ENCODE data around the gene TMEM225B. TPM values are rescaled to one million over a fixed set of nuclear protein-coding genes. Genes with fewer than 3 reads are reported as not detected.
"Not testable (repeated sequence)": the region's sequence is repeated elsewhere in the genome, so short reads cannot be mapped to it uniquely, and the experiment has no call there.

The TMEM225B gene
- total RNA-seq, 1 donor, result 1.4 TPM

DNA sequence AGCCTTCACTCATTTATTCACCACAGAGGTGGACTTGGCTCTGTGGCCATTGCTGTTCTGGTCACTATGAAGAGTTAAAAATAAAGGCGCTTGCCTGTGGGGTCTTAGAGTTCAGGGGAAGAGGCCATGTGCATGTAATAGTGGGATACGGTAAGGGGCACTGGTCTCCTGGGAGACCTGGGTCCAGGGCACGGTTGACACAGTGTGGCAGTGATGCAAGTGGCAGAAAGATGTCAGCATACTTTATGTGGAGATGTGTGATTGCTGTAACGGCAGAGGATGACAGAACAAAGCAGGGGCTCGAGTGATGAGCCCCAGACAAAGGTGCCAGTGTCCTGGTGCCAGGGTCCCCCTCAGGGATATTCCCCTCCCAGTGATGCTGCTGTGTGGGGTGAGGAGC, 27.3 kb downstream of the TMEM225B start:
- Histone ChIP-seq H3K4me3 (ENCODE audit: low read length) (no peak overlapping the region), H3K27me3 (ENCODE audit: insufficient read depth, low read length) (no peaks in the 10 kb centered on the region)

DNA sequence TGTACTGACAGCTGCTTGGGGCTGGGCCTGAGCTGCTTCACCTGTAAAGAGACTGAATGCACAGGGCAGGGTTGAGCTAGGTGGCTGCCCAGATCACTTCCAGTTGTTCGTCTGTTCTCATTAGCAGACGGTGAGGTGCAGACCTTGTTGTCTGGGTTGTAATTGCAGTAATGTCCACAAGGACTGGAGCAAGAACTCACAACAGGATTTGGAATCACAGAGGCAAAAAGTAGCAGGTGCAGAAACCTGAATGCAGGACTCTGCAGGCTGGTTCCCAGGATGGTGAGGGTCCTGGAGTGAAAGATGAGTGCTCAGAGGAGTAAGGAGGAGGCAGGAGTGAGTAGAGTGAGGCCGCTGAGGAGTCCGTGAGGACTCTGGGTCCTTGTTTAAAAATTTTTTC, 27.9 kb downstream of the TMEM225B start:
- Histone ChIP-seq H3K4me1 (ENCODE audit: insufficient read depth, low read length) (peaks cover 27% of the 10 kb centered on the region), H3K9me3 (ENCODE audit: low read depth, low read length) (no peaks in the 10 kb centered on the region), H3K27me3 (ENCODE audit: insufficient read depth, low read length) (no peaks in the 10 kb centered on the region), H3K4me3 (ENCODE audit: low read length) (no peak overlapping the region)

More for the DNA sequence above, 27.3 kb downstream of the TMEM225B start:
- Histone ChIP-seq H3K9me3 (ENCODE audit: low read depth, low read length) (no peaks in the 10 kb centered on the region), H3K4me1 (ENCODE audit: insufficient read depth, low read length) (peaks cover 25% of the 10 kb centered on the region)

DNA sequence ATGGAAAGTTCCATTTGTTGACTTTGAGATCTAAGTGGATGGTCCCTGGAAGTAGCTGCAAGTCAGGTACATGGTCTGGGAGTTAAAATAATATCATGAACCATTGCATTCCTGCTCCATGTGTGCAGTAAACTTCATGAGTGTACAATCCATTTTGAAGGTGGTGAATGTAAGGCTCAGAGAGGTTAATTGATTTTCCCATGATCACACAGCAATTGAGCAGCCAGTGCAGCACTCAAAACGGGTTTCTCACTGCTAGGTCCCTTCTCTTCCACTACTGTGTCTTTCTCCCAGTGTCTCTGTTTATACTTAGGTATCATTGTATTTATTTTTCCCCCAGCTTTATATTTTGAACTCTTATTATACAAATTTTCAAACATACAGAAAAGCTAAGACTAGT, 28.6 kb downstream of the TMEM225B start:
- H3K9me3 ChIP-seq (ENCODE audit: low read depth, low read length), result no peaks in the 10 kb centered on the region
- no peaks in the 10 kb centered on the region for H3K27me3 ChIP-seq (ENCODE audit: insufficient read depth, low read length)
- H3K4me3 ChIP-seq (ENCODE audit: low read length), result no peak overlapping the region
- H3K4me1 ChIP-seq (ENCODE audit: insufficient read depth, low read length), result peaks cover 32% of the 10 kb centered on the region

DNA sequence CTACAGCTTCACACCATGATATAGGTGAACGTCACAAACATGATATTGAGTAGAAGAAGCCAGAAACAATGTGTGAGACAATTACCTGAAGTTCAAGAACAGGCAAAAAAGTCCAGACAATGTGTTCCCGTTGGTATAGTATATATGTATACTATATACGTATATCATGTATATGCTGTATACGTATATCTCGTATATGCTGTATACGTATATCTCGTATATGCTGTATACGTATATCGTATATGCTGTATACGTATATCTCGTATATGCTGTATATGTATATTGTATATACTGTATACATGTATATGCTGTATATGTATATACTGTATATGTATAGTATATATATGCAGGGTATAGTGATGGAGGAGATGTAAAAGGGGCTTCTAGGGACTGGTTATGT, 29.4 kb downstream of the TMEM225B start:
- peaks cover 36% of the 10 kb centered on the region for H3K4me1 ChIP-seq (ENCODE audit: insufficient read depth, low read length)
- no peak overlapping the region for H3K4me3 ChIP-seq (ENCODE audit: low read length)

DNA sequence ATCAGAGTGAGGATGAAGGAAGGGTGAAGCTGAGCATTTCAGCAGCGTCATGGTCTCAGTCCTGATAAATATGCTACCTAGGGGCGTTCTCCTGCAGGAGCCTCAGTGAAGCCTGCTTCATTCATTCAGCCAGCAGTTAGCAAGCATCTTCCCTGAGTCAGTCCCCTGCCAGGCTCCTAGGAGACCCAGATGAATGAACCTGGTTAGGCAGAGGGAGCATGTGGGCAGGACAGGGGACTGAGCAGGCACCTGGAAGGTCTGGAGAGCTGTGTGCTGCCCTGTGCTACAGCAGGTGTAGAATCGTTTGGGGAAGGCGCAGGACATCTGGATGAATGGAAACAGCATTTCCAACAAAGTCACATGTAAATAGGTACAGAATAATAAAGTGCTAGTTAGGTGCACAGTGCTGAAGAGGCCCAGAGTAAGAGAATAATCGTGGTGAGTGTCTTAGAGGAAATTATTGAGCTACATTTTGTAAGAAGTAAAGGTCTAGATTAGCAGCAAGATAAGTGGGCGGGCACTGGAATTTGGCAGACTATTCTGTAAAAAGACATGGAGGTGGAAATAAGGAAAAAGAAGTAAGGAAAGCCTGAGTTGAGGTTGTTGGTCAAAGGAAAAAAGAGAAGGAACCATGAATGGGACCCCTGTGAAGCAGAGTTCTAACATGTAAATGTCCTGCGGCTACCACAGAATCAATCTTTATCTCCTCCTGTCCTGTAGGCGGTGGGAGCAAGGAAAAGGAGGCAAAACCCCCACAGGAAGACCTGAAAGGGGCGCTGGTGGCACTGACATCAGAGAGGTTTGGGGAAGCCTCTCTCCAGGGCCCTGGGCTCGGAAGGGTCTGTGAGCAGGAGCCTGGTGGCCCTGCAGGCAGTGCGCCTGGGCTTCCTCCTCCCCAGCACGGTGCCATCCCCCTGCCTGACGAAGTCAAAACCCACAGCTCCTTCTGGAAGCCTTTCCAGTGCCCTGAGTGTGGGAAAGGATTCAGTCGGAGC, 30.7 kb downstream of the TMEM225B start:
- H3K9me3 ChIP-seq (ENCODE audit: low read depth, low read length), result no peaks in the 10 kb centered on the region
- H3K27me3 ChIP-seq (ENCODE audit: insufficient read depth, low read length), result no peaks in the 10 kb centered on the region

More for the DNA sequence above, 29.4 kb downstream of the TMEM225B start:
- Histone ChIP-seq H3K27me3 (ENCODE audit: insufficient read depth, low read length) (no peaks in the 10 kb centered on the region), H3K9me3 (ENCODE audit: low read depth, low read length) (no peaks in the 10 kb centered on the region)

DNA sequence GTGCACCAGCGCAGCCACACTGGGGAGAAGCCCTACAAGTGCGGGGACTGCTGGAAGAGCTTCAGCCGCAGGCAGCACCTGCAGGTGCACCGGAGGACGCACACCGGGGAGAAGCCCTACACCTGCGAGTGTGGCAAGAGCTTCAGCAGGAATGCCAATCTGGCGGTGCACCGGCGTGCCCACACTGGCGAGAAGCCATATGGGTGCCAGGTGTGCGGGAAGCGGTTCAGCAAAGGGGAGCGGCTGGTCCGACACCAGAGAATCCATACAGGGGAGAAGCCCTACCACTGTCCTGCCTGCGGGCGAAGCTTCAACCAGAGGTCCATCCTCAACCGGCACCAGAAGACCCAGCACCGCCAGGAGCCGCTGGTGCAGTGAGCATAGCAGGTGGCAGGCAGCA, 31.6 kb downstream of the TMEM225B start:
- peaks cover 20% of the 10 kb centered on the region for H3K4me1 ChIP-seq (ENCODE audit: insufficient read depth, low read length)
- H3K4me3 ChIP-seq (ENCODE audit: low read length), result no peak overlapping the region
- H3K27me3 ChIP-seq (ENCODE audit: insufficient read depth, low read length), result no peaks in the 10 kb centered on the region
- H3K9me3 ChIP-seq (ENCODE audit: low read depth, low read length), result no peaks in the 10 kb centered on the region

More for the DNA sequence above, 30.7 kb downstream of the TMEM225B start:
- Histone ChIP-seq H3K4me3 (ENCODE audit: low read length) (no peak overlapping the region), H3K4me1 (ENCODE audit: insufficient read depth, low read length) (peaks cover 27% of the 10 kb centered on the region)

DNA sequence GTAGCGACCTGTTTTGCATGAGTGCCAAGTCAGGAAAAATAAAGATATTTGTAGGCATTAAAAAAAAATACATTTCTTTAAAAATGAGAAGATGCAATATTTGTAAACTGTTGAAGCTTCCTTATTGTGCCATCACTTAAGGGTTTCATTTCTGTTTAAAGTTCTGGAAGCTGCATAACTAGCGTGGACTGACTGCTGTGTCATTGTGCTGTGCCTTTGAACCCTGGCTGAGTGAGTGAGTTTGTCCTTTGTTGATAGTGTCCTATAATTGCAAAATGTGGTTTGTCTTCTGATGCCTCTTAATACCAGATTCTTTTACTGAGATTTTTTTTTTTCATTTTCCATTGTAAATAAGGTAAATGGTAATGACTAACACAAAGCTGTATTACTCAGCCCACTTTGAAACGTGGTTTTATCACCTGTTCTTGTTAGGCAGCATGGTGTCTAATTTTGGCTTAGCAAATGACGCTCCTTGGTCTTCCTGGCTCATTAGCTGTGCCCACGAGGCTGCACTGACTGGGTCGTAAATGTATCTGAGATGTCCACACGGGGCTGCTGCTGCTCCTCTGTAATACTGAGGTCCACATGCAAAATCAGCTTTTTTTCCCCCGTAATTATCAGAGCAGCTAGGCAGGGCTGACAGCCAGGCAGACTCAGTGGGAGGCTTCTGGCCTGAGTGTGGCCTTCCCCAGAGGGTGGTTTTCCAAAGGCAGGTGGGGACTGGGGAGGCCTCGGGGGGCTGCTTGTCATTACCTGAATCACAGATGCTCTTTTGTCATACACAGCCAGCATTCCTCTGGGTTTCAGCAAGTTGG, 33.4 kb downstream of the TMEM225B start:
- Histone ChIP-seq H3K9me3 (ENCODE audit: low read depth, low read length) (no peaks in the 10 kb centered on the region), H3K27me3 (ENCODE audit: insufficient read depth, low read length) (no peaks in the 10 kb centered on the region), H3K4me3 (ENCODE audit: low read length) (no peak overlapping the region), H3K4me1 (ENCODE audit: insufficient read depth, low read length) (peaks cover 12% of the 10 kb centered on the region)

DNA sequence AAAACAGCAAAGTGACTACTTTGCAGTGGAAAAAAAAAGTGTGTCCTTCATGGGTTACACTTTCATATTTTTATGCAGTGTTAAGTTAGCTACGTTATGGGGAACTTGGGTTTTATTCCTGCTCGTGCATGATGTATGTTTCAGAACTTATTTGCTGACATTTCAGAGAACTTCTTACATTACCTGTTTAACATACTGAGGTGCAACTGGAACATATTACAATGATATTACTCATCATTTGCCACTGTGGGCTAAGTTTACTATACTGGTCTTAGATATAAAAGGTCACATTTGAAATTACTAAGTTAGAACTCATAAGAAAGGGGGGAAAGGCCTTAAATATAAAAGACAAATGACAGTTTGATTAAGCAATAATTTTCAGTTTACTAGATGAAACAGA, 39.3 kb downstream of the TMEM225B start:
- not testable (repeated sequence) for H3K27me3 ChIP-seq (ENCODE audit: insufficient read depth, low read length); H3K4me3 ChIP-seq (ENCODE audit: low read length); H3K4me1 ChIP-seq (ENCODE audit: insufficient read depth, low read length); H3K9me3 ChIP-seq (ENCODE audit: low read depth, low read length)

DNA sequence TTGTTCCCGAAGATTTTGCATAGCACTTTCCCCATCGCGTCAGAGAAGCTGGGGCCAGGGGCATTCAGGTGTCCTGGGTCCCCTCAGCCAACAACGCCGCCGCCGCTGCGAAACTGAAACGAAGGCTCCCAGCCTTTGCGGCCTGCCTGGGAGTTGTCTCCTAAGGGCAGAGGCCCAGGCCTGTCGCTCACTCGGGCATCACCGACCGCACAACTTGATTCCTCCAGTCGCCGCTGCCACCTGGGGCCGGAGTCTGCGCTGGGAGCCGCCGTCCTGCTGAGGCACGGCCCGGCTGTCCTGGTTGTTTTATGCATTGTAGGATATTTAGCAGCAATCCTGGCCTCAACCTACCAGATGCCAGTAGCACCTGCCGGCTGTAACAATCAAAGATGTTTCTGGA, 40.7 kb downstream of the TMEM225B start:
- H3K27me3 ChIP-seq (ENCODE audit: insufficient read depth, low read length), result no peaks in the 10 kb centered on the region
- H3K4me3 ChIP-seq (ENCODE audit: low read length), result no peak overlapping the region
- H3K9me3 ChIP-seq (ENCODE audit: low read depth, low read length), result no peaks in the 10 kb centered on the region
- peaks cover 5% of the 10 kb centered on the region for H3K4me1 ChIP-seq (ENCODE audit: insufficient read depth, low read length)

DNA sequence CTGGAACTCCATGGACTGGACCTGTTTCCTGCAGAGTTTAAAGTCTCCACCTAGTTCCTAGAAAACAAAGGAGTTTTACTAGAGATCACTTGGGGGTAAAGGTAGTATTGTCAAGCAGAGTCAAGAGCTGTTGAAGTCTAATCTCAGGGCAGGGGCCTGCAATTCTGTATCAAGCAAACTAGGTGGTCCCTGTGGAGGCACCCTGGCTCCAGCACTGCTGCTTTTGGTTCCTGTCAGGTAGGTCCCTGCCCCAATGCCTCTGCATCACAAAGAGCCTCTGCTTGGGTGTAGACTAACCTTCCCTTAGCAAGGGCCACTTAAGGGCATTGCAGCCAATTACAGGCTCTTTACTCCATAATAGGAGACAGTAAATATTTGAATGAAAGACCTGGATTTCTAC, 41.2 kb downstream of the TMEM225B start:
- H3K9me3 ChIP-seq (ENCODE audit: low read depth, low read length), result no peaks in the 10 kb centered on the region
- H3K4me3 ChIP-seq (ENCODE audit: low read length), result no peak overlapping the region
- H3K27me3 ChIP-seq (ENCODE audit: insufficient read depth, low read length), result no peaks in the 10 kb centered on the region
- H3K4me1 ChIP-seq (ENCODE audit: insufficient read depth, low read length), result peaks cover 5% of the 10 kb centered on the region

DNA sequence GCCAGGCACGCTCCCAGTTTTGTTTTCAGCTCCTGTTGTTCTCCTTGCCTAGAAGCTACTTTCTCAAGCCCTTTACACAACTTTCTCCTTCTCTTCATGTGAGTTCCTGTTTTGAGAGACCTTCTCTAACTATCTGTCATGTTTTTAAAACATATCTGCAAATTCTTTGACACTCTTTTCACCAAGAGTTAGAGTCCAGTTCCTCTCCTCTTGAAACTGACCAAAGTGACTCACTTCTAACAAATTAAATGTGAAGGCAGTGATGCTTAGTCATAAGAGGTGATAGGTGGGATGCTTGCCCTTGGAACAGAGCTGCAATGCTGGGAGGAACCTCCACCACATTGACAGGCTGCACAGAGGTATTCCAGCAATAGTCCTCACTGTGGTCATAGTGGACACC, 44.0 kb downstream of the TMEM225B start:
- Histone ChIP-seq H3K4me1 (ENCODE audit: insufficient read depth, low read length) (peaks cover 5% of the 10 kb centered on the region), H3K9me3 (ENCODE audit: low read depth, low read length) (no peaks in the 10 kb centered on the region), H3K4me3 (ENCODE audit: low read length) (no peak overlapping the region), H3K27me3 (ENCODE audit: insufficient read depth, low read length) (no peaks in the 10 kb centered on the region)

DNA sequence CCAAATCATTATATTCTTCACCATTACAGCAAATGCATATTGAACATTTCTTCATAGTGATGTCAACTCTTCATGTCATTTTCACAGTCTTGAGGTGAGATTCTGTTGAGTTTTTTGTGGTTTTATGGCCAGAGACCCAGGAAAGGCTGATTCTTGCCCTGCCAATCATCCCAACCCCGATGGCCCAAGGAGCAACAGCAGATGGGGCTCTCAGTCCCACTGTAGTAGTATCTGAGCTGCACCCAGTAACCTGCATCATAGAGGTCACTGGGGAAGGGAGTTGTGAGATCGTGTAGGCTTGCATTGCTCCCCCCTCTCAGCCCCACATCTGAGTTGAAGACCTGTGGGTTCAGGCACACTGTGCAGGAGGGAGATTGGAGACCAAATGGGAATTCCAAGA, 45.4 kb downstream of the TMEM225B start:
- Histone ChIP-seq H3K27me3 (ENCODE audit: insufficient read depth, low read length) (no peaks in the 10 kb centered on the region), H3K4me1 (ENCODE audit: insufficient read depth, low read length) (no peaks in the 10 kb centered on the region), H3K9me3 (ENCODE audit: low read depth, low read length) (no peaks in the 10 kb centered on the region), H3K4me3 (ENCODE audit: low read length) (no peak overlapping the region)

DNA sequence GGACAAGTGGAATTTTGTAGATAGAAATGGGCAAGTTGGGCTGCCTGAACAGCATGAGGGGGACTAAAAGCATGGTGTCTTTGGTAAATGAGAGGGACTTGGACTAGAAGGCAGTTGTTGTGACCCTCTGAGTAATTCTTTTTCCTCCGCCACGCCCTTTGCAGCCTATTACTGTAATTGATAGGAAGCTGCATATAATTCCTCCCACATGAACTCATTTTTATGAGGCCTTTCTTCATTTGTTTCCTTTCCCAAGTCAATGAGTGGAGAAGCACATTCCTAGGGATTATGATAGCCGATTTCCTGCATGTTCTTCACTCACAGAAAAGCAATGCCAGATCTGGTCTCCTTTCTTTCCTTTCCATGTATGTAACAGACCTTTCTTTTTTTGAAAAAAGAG, 46.4 kb downstream of the TMEM225B start:
- H3K27me3 ChIP-seq (ENCODE audit: insufficient read depth, low read length), result no peaks in the 10 kb centered on the region
- H3K9me3 ChIP-seq (ENCODE audit: low read depth, low read length), result no peaks in the 10 kb centered on the region
- H3K4me3 ChIP-seq (ENCODE audit: low read length), result no peak overlapping the region
- no peaks in the 10 kb centered on the region for H3K4me1 ChIP-seq (ENCODE audit: insufficient read depth, low read length)

DNA sequence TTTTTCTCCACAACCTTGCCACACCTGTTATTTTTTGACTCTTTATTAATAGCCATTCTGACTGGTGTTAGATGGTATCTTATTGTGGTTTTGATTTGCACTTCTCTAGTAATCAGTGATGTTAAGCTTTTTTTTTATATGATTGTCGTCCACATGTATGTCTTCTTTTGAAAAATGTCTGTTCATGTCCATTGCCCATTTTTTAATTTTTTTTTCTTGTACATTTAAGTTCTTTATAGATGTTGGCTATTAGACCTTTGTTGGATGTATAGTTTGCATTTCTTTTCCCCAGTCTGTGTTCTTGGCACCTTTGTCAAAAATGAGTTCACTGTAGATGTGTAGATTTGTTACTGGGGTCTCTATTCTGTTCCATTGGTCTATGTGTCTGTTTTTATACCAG, 47.5 kb downstream of the TMEM225B start:
- Histone ChIP-seq H3K9me3 (ENCODE audit: low read depth, low read length) (no peaks in the 10 kb centered on the region), H3K4me1 (ENCODE audit: insufficient read depth, low read length) (no peaks in the 10 kb centered on the region), H3K4me3 (ENCODE audit: low read length) (no peak overlapping the region), H3K27me3 (ENCODE audit: insufficient read depth, low read length) (no peaks in the 10 kb centered on the region)

DNA sequence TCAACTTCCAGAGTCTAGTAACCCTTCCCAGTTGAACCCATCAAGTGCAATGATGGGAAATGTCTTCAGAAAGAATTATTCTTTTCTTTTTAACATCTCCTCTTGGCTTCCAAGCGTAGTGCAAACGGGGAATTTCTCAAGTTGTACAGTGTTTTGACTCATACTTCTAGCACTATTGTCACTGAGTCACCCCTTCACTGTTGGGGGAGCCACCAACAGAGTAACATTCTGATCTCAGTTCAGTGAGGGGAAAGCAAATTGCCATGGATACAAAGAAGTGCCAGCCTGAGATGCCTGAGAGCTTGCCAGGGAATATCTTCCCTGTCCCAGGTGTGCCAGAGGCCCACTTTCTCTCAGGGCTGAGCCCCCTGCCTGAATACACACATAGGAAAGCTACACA, 50.8 kb downstream of the TMEM225B start:
- Histone ChIP-seq H3K27me3 (ENCODE audit: insufficient read depth, low read length) (no peaks in the 10 kb centered on the region), H3K4me3 (ENCODE audit: low read length) (no peak overlapping the region), H3K9me3 (ENCODE audit: low read depth, low read length) (no peaks in the 10 kb centered on the region), H3K4me1 (ENCODE audit: insufficient read depth, low read length) (no peaks in the 10 kb centered on the region)

All from mononuclear cell (primary cell).